Panc1 (cell line): ENCODE measurements around the gene SHISA9. TPM values are rescaled to one million over a fixed set of nuclear protein-coding genes. Genes with fewer than 3 reads are reported as not detected.

Source experiments
- ATAC-seq: fragments of 200-7000 bp; cut with Tn5 transposase; 2 replicates; pipeline ENCODE4 v1.9.1; 2020; ENCODE audit warnings: mild to moderate bottlenecking, moderate library complexity
- BruUV-seq: library from RNA; stranded (reverse); fragments of 400-500 nt; replicated peaks from 2 replicates; lab custom pipeline; 2021; lab: Mats Ljungman, UMichigan
- CTCF ChIA-PET: fragments of 300-600 bp; sonication (Branson Sonifier 250); formaldehyde crosslinking; loops from one replicate; lab custom pipeline; 2022; ENCODE audit warnings: antibody characterized with exemption; lab: Charles Lee
- POLR2A ChIA-PET: fragments of 300-600 bp; sonication (Branson Sonifier 250); formaldehyde crosslinking; loops from one replicate; lab custom pipeline; 2022; ENCODE audit warnings: antibody characterized with exemption; lab: Charles Lee
- DNase-seq: peaks from one replicate; pipeline ENCODE4 v3.0.0-alpha.2; 2010; ENCODE audit warnings: low read depth, low spot score
- H3K27ac ChIP-seq: 2 replicates; pipeline ENCODE4 v1.5.1; 2011; ENCODE audit warnings: mild to moderate bottlenecking, low read length, inconsistent platforms
- H3K27me3 ChIP-seq: fragments of 200-500 bp; sonication (Bioruptor generic); 2 replicates; pipeline ENCODE4 v1.6.0; 2014; ENCODE audit warnings: low read length, inconsistent platforms; ENCODE audit not compliant: control insufficient read depth, insufficient read depth
- H3K36me3 ChIP-seq: fragments of 200-500 bp; sonication (Bioruptor generic); 2 replicates; pipeline ENCODE4 v1.5.1; 2014; ENCODE audit warnings: inconsistent platforms, mild to moderate bottlenecking, low read length, moderate library complexity; ENCODE audit not compliant: control insufficient read depth, insufficient read depth
- H3K4me1 ChIP-seq: 2 replicates; pipeline ENCODE4 v1.5.1; 2011; ENCODE audit warnings: inconsistent platforms, mild to moderate bottlenecking, low read length, moderate library complexity; ENCODE audit not compliant: control insufficient read depth, insufficient read depth
- H3K4me3 ChIP-seq, 2 experiments: 2 replicates each; pipeline ENCODE4 v1.5.1; 2011 to 2012; ENCODE audit warnings: low read depth in 2 of 2, low read length in 2 of 2, mild to moderate bottlenecking in 2 of 2, inconsistent platforms in 1 of 2, moderate library complexity in 1 of 2
- H3K9me3 ChIP-seq: fragments of 200-500 bp; sonication (Bioruptor generic); 2 replicates; pipeline ENCODE4 v1.5.1; 2014; ENCODE audit warnings: low read depth, mild to moderate bottlenecking, inconsistent platforms, low read length, moderate library complexity; ENCODE audit not compliant: control insufficient read depth, insufficient read depth
- CTCF ChIP-seq: fragments of 450-650 bp; IDR thresholded peaks from 2 replicates; pipeline ENCODE4 v1.5.1; 2017; ENCODE audit warnings: mild to moderate bottlenecking
- POLR2AphosphoS5 ChIP-seq: IDR thresholded peaks from 2 replicates; pipeline ENCODE4 v1.6.1; 2012; ENCODE audit warnings: mild to moderate bottlenecking, low read depth, low read length, moderate library complexity
- REST ChIP-seq, 2 experiments: IDR thresholded peaks; 2 replicates each; pipeline ENCODE4 v1.6.1; 2011 to 2012; ENCODE audit warnings: low read depth in 2 of 2, control low read depth in 1 of 2, low read length in 1 of 2, mild to moderate bottlenecking in 1 of 2, moderate library complexity in 1 of 2; ENCODE audit not compliant: insufficient read depth in 1 of 2
- SIN3A ChIP-seq: IDR thresholded peaks from 2 replicates; pipeline ENCODE4 v1.6.1; 2012; ENCODE audit warnings: low read depth, mild to moderate bottlenecking, low read length, moderate library complexity, borderline replicate concordance; ENCODE audit not compliant: insufficient read depth
- TCF7L2 ChIP-seq: IDR thresholded peaks from 2 replicates; pipeline ENCODE4 v1.6.1; 2011; ENCODE audit warnings: mild to moderate bottlenecking, low read depth, low read length, inconsistent platforms
- in situ Hi-C: cut with HindIII; loops from 2 replicates; pipeline ENCODE4 v1.10.0; 2016; ENCODE audit warnings: low sequenced_read_pairs, low pct_unique_long_range_greater_than_20kb
- intact Hi-C: fragments of 100-400 bp; cut with micrococcal nuclease; formaldehyde crosslinking; loops from one replicate; pipeline ENCODE4 v1.10.0; 2022; ENCODE audit not compliant: unreplicated experiment
- total RNA-seq: library from RNA; stranded (reverse); gene quantifications from one replicate; pipeline ENCODE4 v1.2.1, GENCODE V29; 2021; ENCODE audit not compliant: unreplicated experiment

Gene SHISA9
- total RNA-seq, 1 experiment from 2014 or later: 0.10 TPM

GRCh38 chr16:12862327-12862726 is 39.1 kb upstream of the SHISA9 start:
- POLR2A ChIA-PET: no interaction called here
- H3K27me3 ChIP-seq: no peaks in the 10 kb centered on the region
- no TSS peak for BruUV-seq
- no peaks in the 10 kb centered on the region for H3K36me3 ChIP-seq
- ATAC-seq (no peak), DNase-seq (no peak)
- no peaks in the 10 kb centered on the region for H3K4me1 ChIP-seq
- H3K4me3 ChIP-seq: no peak overlapping the region
- no peak overlapping the region for H3K27ac ChIP-seq
- intact Hi-C loops: no loop called here
- TF ChIP-seq CTCF (no peak), TCF7L2 (no peak), POLR2AphosphoS5 (no peak), SIN3A (no peak), REST (IDR thresholded peaks at IDR 0.05; ENCODE audit: insufficient read depth in 1 of 2, low read depth in 2 of 2, low read length in 1 of 2) (no peak)
- H3K9me3 ChIP-seq: no peaks in the 10 kb centered on the region
- in situ Hi-C loops: no loop called here
- CTCF ChIA-PET: no interaction called here

GRCh38 chr16:12862941-12863340 is 38.5 kb upstream of the SHISA9 start:
- in situ Hi-C loops (no loop called here), intact Hi-C loops (no loop called here)
- Histone ChIP-seq H3K4me3 (no peak overlapping the region), H3K9me3 (no peaks in the 10 kb centered on the region), H3K36me3 (no peaks in the 10 kb centered on the region), H3K27ac (no peak overlapping the region), H3K27me3 (no peaks in the 10 kb centered on the region), H3K4me1 (no peaks in the 10 kb centered on the region)
- CTCF ChIA-PET: no interaction called here
- ATAC-seq (no peak), DNase-seq (no peak)
- POLR2A ChIA-PET: no interaction called here
- no peak for TF ChIP-seq TCF7L2
- TF ChIP-seq SIN3A: no peak
- TF ChIP-seq CTCF: no peak
- no peak for TF ChIP-seq REST (IDR thresholded peaks at IDR 0.05; ENCODE audit: insufficient read depth in 1 of 2, low read depth in 2 of 2, low read length in 1 of 2)
- no peak for TF ChIP-seq POLR2AphosphoS5
- BruUV-seq: no TSS peak
